B cell (primary cell): ENCODE measurements around the gene TBKBP1. TPM values are rescaled to one million over a fixed set of nuclear protein-coding genes. Genes with fewer than 3 reads are reported as not detected.

Experiments
- ATAC-seq: fragments of 200-7000 bp; cut with Tn5 transposase; one replicate; pipeline ENCODE4 v1.10.0; 2021; ENCODE audit warnings: low read depth, mild to moderate bottlenecking, moderate number of reproducible peaks, moderate library complexity
- CTCF ChIA-PET: fragments of 350-600 bp; sonication (Branson Sonifier 250); formaldehyde crosslinking; loops from one replicate; lab custom pipeline; 2021; ENCODE audit warnings: antibody characterized with exemption, inconsistent platforms; lab: Charles Lee
- POLR2A ChIA-PET: fragments of 350-600 bp; sonication (Branson Sonifier 250); formaldehyde crosslinking; loops from one replicate; lab custom pipeline; 2021; ENCODE audit warnings: antibody characterized with exemption; lab: Charles Lee
- DNase-seq: peaks from one replicate; pipeline ENCODE4 v3.0.0; 2013
- H2AFZ ChIP-seq: 2 replicates; pipeline ENCODE4 v1.6.1; 2012; ENCODE audit warnings: mild to moderate bottlenecking, low read depth, low read length; ENCODE audit not compliant: insufficient read depth, poor library complexity, severe bottlenecking
- H3K27ac ChIP-seq, 2 donors: 1 replicate in 1 of 2; 2 replicates in 1 of 2; pipeline ENCODE4 v1.5.1; 2012 to 2013; ENCODE audit warnings: low read length in 2 of 2, mild to moderate bottlenecking in 2 of 2, moderate library complexity in 1 of 2
- H3K27me3 ChIP-seq, 4 experiments: fragments of 200-600 bp in 1 of 4; sonication (generic) in 1 of 4; replicated peaks in 1 of 4; 1 replicate in 2 of 4; 2 replicates in 2 of 4; pipeline versions ENCODE4 v1.6.1 to v1.7.0; 2013 to 2016; ENCODE audit warnings: low read length in 3 of 4, mild to moderate bottlenecking in 2 of 4, mixed read lengths in 1 of 4, moderate library complexity in 1 of 4; ENCODE audit not compliant: insufficient read depth in 4 of 4, control insufficient read depth in 3 of 4; ENCODE audit errors: control extremely low read depth in 1 of 4
- H3K36me3 ChIP-seq, 2 experiments: replicated peaks in 1 of 2; 1 replicate in 1 of 2; 2 replicates in 1 of 2; pipeline versions ENCODE4 v1.6.1 to v1.7.1; 2013; ENCODE audit warnings: low read length in 1 of 2; ENCODE audit not compliant: insufficient read depth in 2 of 2, control insufficient read depth in 1 of 2; ENCODE audit errors: control extremely low read depth in 1 of 2, extremely low read depth in 1 of 2
- H3K4me1 ChIP-seq, 2 donors: fragments of 200-600 bp in 1 of 2; sonication (generic) in 1 of 2; 1 replicate in 1 of 2; 2 replicates in 1 of 2; pipeline versions ENCODE4 v1.5.1 to v1.6.1; 2013 to 2017; ENCODE audit warnings: low read length in 2 of 2; ENCODE audit not compliant: control insufficient read depth in 2 of 2, insufficient read depth in 2 of 2
- H3K4me2 ChIP-seq: replicated peaks from 2 replicates; pipeline ENCODE3; 2012; ENCODE audit warnings: mild to moderate bottlenecking, low read depth, low read length; ENCODE audit not compliant: poor library complexity, severe bottlenecking
- H3K4me3 ChIP-seq, 5 experiments: fragments of 200-600 bp in 1 of 5; sonication (generic) in 1 of 5; 1 replicate in 3 of 5; 2 replicates in 2 of 5; pipeline versions ENCODE4 v1.5.1 to v1.7.0; 2011 to 2016; ENCODE audit warnings: low read length in 4 of 5, mild to moderate bottlenecking in 4 of 5, low read depth in 2 of 5, control low read depth in 1 of 5, moderate library complexity in 1 of 5; ENCODE audit not compliant: insufficient read depth in 1 of 5; ENCODE audit errors: control extremely low read depth in 1 of 5, extremely low read depth in 1 of 5
- H3K79me2 ChIP-seq: fragments of 200-600 bp; sonication (generic); one replicate; pipeline ENCODE4 v1.6.0; 2016; ENCODE audit warnings: low read length; ENCODE audit not compliant: control insufficient read depth, insufficient read depth
- H3K9ac ChIP-seq: fragments of 200-600 bp; sonication (generic); 2 replicates; pipeline ENCODE4 v1.6.1; 2017; ENCODE audit warnings: mild to moderate bottlenecking, low read length, moderate library complexity
- H3K9me3 ChIP-seq, 3 donors: one replicate each; pipeline versions ENCODE4 v1.6.1 to v1.7.1; 2013; ENCODE audit warnings: low read length in 2 of 3; ENCODE audit not compliant: control insufficient read depth in 2 of 3, insufficient read depth in 1 of 3; ENCODE audit errors: control extremely low read depth in 1 of 3
- H4K20me1 ChIP-seq: 2 replicates; pipeline ENCODE4 v1.6.0; 2012; ENCODE audit warnings: mild to moderate bottlenecking, low read length; ENCODE audit not compliant: insufficient read depth, control insufficient read depth, poor library complexity, severe bottlenecking
- H3K27ac Mint-ChIP-seq: one replicate; pipeline ENCODE4 v1.8.0; 2021; ENCODE audit warnings: mixed read lengths
- H3K27me3 Mint-ChIP-seq: one replicate; pipeline ENCODE4 v1.8.0; 2021; ENCODE audit warnings: mixed read lengths
- H3K4me1 Mint-ChIP-seq: one replicate; pipeline ENCODE4 v1.8.0; 2021; ENCODE audit warnings: mixed read lengths
- H3K4me3 Mint-ChIP-seq: one replicate; pipeline ENCODE4 v1.8.0; 2021; ENCODE audit warnings: mixed read lengths
- H3K9me3 Mint-ChIP-seq: one replicate; pipeline ENCODE4 v1.8.0; 2022; ENCODE audit warnings: mixed read lengths; ENCODE audit not compliant: insufficient read depth
- EZH2 ChIP-seq: IDR thresholded peaks from 2 replicates; pipeline ENCODE4 v1.6.1; 2012; ENCODE audit warnings: borderline replicate concordance, low read depth, mild to moderate bottlenecking, moderate library complexity, low read length; ENCODE audit not compliant: insufficient read depth, poor library complexity, severe bottlenecking
- WGBS: methylation state at CpG from one replicate; pipeline ENCODE4 v1.1.5; 2013; ENCODE audit warnings: missing lambda C conversion rate; ENCODE audit not compliant: insufficient coverage; 5-methylcytosine and 5-hydroxymethylcytosine counted together
- intact Hi-C: fragments of 100-400 bp; cut with micrococcal nuclease; formaldehyde crosslinking; loops from one replicate; pipeline ENCODE4 v1.10.0; 2022
- polyA plus RNA-seq: library from polyadenylated mRNA; depleted of rRNA; stranded (reverse); fragments of >200 nt; gene quantifications from 2 replicates; pipeline ENCODE4 v1.2.3, GENCODE V29; 2012
- total RNA-seq, 2 donors: library from RNA; stranded (reverse); fragments of 120-200 nt in 1 of 2; gene quantifications; 1 replicate in 1 of 2; 2 replicates in 1 of 2; pipeline versions ENCODE4 v1.2.3 to v1.2.4, GENCODE V29; 2013 to 2022
- TF ChIP-seq, protein P1 (sequence below): fragments of 200-600 bp; IDR thresholded peaks from one replicate; pipeline ENCODE4 v1.8.0; 2022; ENCODE audit warnings: antibody characterized with exemption, mild to moderate bottlenecking

Gene TBKBP1
- total and polyA plus RNA-seq, 2 donors (not counting 1 experiment from before 2014, with no cell fraction given) = 6.6 to 8.4 TPM

DNA sequence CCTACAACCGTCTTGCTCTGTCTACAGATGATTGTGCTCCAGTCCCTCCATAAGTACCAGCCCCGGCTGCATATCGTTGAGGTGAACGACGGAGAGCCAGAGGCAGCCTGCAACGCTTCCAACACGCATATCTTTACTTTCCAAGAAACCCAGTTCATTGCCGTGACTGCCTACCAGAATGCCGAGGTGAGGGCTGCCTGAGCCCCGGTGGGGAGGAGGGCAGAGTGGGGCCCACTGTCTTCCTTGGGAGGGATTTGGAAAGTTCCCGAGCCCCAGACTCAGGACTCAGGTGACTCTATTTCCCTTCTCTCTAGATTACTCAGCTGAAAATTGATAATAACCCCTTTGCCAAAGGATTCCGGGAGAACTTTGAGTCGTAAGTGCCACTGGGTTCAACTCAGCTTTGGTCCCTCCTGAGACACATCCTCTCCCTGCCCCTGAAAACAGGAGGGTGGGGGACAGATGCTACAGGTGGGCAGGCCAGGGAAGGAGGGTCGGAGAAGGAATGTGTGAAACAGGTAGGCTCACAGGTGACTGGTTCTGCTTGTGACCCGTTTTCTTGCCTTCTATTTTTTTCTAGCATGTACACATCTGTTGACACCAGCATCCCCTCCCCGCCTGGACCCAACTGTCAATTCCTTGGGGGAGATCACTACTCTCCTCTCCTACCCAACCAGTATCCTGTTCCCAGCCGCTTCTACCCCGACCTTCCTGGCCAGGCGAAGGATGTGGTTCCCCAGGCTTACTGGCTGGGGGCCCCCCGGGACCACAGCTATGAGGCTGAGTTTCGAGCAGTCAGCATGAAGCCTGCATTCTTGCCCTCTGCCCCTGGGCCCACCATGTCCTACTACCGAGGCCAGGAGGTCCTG is 50.4 kb downstream of the TBKBP1 start:
- 49% methylated on average over 15 of the region's 22 CpGs for WGBS
- H3K9me3 ChIP-seq = no peaks in the 10 kb centered on the region
- DNase-seq (no peak), ATAC-seq (no peak)
- H3K4me3 ChIP-seq = no peak overlapping the region
- H4K20me1 ChIP-seq = no peaks in the 10 kb centered on the region
- H3K79me2 ChIP-seq = peaks cover 12% of the 10 kb centered on the region
- Mint-ChIP-seq H3K4me3 (no peak overlapping the region), H3K9me3 (no peaks in the 10 kb centered on the region), H3K27ac (no peak overlapping the region), H3K4me1 (peaks cover 20% of the 10 kb centered on the region), H3K27me3 (peaks cover 8% of the 10 kb centered on the region)
- H3K27ac ChIP-seq = no peak overlapping the region
- H2AFZ ChIP-seq = no peak overlapping the region
- intact Hi-C loops = no loop called here
- ChIA-PET CTCF (interaction anchor here (1.1 to 8.6 kb wide), 7 partner anchors 9 to 124 kb away, joined by 3 to 108 read pairs (median 5); partner anchors contain the start of gene TBX21), POLR2A (no interaction called here)
- peaks cover 0 to 4% (median 0%) of the 10 kb centered on the region in 4 experiments for H3K27me3 ChIP-seq
- H3K4me2 ChIP-seq = no peak overlapping the region
- peaks cover 0 to 2% of the 10 kb centered on the region in 2 experiments for H3K36me3 ChIP-seq
- TF ChIP-seq EZH2 = no peak
- TF ChIP-seq, protein P1, sequence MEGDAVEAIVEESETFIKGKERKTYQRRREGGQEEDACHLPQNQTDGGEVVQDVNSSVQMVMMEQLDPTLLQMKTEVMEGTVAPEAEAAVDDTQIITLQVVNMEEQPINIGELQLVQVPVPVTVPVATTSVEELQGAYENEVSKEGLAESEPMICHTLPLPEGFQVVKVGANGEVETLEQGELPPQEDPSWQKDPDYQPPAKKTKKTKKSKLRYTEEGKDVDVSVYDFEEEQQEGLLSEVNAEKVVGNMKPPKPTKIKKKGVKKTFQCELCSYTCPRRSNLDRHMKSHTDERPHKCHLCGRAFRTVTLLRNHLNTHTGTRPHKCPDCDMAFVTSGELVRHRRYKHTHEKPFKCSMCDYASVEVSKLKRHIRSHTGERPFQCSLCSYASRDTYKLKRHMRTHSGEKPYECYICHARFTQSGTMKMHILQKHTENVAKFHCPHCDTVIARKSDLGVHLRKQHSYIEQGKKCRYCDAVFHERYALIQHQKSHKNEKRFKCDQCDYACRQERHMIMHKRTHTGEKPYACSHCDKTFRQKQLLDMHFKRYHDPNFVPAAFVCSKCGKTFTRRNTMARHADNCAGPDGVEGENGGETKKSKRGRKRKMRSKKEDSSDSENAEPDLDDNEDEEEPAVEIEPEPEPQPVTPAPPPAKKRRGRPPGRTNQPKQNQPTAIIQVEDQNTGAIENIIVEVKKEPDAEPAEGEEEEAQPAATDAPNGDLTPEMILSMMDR = no peak
- H3K9ac ChIP-seq = no peak overlapping the region
- H3K4me1 ChIP-seq = peaks cover 9 to 12% of the 10 kb centered on the region in 2 donors

DNA sequence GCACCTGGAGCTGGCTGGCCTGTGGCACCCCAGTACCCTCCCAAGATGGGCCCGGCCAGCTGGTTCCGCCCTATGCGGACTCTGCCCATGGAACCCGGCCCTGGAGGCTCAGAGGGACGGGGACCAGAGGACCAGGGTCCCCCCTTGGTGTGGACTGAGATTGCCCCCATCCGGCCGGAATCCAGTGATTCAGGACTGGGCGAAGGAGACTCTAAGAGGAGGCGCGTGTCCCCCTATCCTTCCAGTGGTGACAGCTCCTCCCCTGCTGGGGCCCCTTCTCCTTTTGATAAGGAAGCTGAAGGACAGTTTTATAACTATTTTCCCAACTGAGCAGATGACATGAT is 51.0 kb downstream of the TBKBP1 start:
- ATAC-seq (no peak), DNase-seq (no peak)
- TF ChIP-seq EZH2 = no peak
- TF ChIP-seq, protein P1 = no peak
- Histone ChIP-seq H3K4me2 (no peak overlapping the region), H3K4me3 (no peak overlapping the region), H3K9ac (no peak overlapping the region), H3K36me3 (peaks cover 0 to 2% of the 10 kb centered on the region in 2 experiments), H3K27ac (no peak overlapping the region), H3K9me3 (no peaks in the 10 kb centered on the region), H3K79me2 (peaks cover 12% of the 10 kb centered on the region), H3K4me1 (peaks cover 12 to 15% of the 10 kb centered on the region in 2 donors), H3K27me3 (peaks cover 0 to 4% (median 0%) of the 10 kb centered on the region in 4 experiments), H4K20me1 (no peaks in the 10 kb centered on the region), H2AFZ (no peak overlapping the region)
- POLR2A ChIA-PET = interaction anchor here (0.6 kb wide), 1 partner anchor 48 kb away, joined by 6 read pairs; no protein-coding TSS in a partner anchor
- Mint-ChIP-seq H3K4me3 (no peak overlapping the region), H3K27ac (no peak overlapping the region), H3K9me3 (no peaks in the 10 kb centered on the region), H3K4me1 (peaks cover 25% of the 10 kb centered on the region), H3K27me3 (peaks cover 8% of the 10 kb centered on the region)
- intact Hi-C loops = no loop called here
- 61% methylated on average over 7 of the region's 10 CpGs for WGBS
- CTCF ChIA-PET = interaction anchor here (1.1 to 8.6 kb wide), 6 partner anchors 10 to 125 kb away, joined by 3 to 108 read pairs (median 5); partner anchors contain the start of gene TBX21
